Measurements from ENCODE around the gene TSFM.
A peak's percentile ranks its signal among the peaks of the same experiment; 100 is the strongest.

Gene TSFM

DNA sequence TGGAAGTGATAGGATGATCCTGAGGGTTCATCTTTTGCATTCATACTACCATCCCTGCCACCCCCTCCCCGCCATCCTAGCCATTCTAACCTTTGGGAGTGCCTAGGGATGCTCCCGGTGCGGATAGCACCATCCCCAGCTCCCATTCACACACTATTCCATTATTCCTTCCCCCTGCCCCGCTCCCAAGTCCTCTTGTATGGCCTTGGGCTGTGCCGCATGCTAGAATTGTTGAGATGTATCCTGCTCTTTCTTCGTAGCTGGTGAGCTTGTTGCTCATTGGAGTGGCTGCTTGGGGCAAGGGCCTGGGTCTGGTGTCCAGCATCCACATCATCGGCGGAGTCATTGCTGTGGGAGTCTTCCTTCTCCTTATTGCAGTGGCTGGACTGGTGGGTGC, 37.1 kb upstream of the TSFM start:
- DNase-seq (ENCODE audit: low read depth, low spot score) = no peak

DNA sequence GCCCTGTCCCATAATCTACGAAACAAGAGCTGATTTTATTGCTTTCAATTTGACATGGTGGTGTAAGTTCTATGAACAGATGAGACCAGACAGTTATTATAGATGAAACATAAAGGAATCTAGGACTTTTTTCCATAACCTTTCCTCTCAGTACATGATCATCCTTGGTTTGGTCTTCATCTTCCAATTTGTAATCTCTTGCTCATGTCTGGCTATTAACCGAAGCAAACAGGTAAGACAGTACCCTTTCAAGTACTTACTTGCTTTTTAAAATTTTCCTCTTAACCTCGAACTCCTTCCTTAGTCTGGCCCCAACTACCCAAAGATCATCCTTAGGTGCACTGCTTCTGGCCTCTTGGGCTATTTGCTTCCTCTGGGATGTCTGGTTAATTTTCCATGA, 36.6 kb upstream of the TSFM start:
- DNase-seq (ENCODE audit: low read depth, low spot score) = no peak

DNA sequence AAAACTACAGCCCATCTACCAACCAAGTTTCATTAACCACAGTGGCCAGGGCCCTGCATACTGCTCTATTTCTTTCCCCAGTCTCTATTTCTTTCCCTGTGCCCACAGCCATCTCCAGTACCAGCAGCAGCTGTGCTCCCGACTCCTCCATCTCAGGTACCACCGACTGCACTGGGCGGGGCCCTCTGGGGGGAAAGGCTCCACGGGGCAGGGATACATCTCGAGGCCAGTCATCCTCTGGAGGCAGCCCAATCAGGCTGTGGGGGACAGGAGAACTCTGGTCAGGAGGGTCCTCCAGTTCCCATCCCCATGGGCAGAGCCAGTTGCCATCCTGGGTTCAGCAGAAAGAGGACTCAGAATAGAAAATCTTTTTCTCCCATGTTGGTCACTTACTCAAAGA, 33.5 kb upstream of the TSFM start:
- DNase-seq (ENCODE audit: low read depth, low spot score) = no peak

DNA sequence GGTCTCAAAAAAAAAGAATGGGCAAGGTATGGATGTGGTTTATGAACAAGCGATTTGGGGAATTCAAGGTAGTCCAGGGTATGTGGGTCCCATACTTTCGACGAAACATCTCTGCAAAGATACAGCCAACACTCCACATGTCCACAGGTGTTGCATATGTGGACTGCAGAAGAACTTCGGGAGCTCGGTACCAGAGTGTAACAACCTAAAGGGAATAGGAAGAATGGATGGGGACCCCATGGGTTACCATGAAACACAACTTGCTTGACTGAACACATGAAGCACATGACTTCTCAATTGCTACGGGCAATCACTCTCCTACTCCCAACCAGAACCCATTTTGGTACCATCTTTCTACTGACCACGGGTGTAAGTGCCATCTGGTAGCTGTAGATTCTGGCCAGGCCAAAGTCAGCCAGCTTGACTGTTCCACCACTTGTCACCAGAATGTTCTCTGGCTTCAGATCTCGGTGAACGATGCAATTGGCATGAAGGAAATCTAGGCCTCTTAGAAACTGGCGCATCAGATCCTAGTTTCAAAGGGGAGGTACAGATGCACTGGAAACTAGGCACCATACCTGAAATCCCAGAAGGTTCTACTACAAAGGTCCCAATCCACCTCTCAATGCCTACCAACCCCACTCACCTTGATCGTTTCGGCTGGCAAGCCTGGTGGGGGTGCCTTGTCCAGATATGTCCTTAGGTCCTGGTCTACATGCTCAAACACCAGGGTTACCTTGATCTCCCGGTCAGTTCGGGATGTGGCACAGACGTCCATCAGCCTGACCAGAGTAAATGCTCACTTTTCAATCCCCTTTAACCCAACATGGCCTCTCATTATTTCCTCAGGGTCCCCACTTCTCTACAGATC, 31.8 kb upstream of the TSFM start:
- no peak for DNase-seq (ENCODE audit: low read depth, low spot score)

DNA sequence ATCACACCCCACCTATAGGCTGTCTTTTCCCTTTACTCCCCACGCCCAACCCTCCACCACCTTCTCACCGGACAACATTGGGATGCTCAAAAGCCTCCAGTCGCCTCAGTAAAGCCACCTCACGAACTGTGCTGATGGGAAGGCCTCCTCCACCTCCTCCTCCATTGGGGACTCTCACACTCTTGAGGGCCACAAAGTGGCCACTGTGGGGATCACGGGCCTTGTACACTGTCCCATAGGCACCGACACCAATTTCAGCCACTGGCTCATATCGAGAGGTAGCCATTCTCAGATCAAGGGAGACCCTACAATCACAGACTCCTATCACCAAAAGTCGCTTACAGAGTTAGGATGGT, 31.2 kb upstream of the TSFM start:
- no peak for DNase-seq (ENCODE audit: low read depth, low spot score)

DNA sequence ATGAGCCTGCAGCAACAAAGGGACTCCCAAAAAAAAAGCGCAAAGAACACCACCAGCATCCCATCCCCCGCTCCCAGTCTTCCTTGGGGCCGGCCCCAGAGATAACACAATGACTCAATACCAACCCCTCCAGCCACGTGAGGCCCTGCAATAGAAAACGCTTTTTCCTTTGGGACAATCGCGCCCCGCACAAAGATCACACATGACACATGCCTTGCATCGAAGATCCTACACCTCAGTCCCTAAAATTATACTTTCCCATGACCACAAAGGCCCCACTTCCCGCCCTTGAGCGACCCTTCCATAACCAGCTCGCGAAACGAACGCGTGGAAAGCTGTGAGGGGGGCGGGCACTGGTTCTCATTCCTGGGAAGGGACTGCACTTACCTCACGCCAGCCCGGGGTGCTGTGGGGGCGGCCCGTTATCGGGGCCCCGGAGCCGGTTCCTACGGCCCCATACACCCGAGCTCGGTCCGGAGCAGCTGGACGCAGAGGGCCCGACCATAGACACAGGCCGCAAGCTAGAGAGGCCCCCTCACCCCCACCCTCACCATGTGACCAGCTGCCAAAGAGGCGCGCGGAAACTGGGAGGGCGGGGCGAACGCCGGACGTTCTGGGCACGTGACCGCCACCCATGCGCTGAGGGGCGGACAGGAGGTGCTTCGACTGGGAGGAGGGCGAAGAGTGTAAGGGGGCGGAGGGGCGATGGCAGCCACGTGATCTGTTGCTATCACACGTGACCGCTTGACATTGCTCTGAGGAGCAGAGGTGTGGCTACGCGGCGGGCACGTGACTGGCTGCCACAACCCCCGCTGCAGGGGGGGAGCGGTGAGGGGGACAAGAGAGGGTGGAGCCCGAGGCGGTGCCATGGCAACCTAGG, 30.6 kb upstream of the TSFM start, which contains the start of gene CDK4:
Gene CDK4, minus strand, starts transcription at position 523 of the 880 bp plus-strand sequence. CDS start 593 bp downstream, outside the sequence.
- DNase-seq (ENCODE audit: low read depth, low spot score) = peak; percentile 99

DNA sequence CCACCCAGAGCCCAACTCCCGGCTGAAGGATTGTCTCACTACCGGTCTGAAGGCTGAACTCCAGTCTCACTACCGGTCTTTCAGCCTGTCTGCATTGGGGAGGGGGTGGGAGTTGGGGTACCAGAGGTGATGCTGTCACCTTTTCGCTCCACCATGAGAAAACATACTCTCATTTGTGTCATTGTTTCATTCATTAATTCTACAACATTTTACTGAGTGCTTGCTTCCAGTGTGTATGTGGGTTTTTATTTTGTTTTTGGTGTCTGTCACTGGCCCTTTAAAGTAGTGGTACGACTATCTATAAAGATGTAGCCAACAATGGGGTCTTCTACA, 30.0 kb upstream of the TSFM start:
- DNase-seq (ENCODE audit: low read depth, low spot score) = no peak

DNA sequence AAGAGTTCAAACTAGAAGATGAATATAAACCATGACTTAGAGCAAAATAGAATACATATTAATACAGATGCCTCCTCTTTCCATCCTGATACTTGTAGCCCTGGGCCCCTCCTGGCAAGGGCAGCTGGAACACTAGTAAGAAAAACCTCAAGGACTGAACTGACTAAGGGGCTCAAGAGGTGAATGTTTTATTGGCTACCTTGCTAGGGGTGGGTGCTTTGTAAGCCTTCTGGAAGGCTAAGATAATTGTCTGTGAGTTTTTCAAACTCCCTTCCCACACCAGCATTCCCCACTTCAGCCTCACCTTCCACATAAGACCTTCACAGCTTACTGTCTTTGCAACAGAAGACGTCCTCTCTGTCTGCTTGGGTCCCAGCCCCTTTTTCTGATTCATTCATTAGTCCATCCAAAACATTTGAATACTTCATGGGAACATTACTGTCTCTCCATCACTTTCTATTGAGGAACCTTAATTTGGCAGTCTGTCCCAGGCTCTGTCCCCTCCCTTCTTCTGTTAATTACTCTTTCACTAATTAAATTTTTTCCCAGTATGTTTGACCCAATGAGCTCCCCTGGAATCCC, 28.7 kb upstream of the TSFM start:
- DNase-seq (ENCODE audit: low read depth, low spot score) = no peak

DNA sequence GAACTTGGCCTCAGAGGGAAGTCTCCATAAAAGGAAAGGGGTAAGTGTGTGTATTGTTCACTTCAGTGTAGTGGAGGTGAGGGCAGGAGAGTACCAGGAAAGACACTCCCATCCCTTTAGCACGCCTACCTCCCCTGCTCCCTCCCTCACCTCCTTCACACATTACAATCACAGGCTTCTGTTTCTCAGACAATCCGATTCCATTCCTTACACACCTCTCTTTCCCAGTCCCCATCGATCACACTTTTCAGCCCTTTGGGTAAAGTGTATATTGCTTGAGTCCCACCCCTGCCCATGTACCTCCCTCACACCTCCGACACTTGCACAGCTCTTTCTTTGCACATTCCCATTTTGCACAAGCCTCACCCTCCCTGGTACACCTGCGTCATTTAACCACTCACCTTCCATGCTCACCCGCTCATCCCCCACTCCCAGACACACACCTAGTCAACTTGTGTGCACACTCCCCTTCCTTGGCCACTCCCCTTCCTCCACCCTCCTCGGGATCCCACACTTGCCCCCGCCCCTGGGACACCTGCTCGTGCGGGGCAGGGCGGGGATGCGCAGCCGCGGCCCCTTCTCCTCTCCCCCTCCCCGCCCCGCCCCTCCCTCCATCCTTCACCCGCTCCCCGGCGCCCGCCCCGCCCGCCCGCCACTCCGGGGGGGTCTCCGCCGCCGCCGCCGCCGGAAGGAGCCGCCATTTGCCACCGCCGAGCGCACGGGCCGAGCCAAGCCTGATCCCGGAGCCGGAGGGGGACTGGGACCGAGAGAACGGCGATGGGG, 28.0 kb upstream of the TSFM start, which contains the start of gene MARCHF9:
Gene MARCHF9, plus strand, starts transcription at position 693 of the 783 bp plus-strand sequence. CDS start 426 bp downstream, outside the sequence.
- DNase-seq (ENCODE audit: low read depth, low spot score) = no peak

DNA sequence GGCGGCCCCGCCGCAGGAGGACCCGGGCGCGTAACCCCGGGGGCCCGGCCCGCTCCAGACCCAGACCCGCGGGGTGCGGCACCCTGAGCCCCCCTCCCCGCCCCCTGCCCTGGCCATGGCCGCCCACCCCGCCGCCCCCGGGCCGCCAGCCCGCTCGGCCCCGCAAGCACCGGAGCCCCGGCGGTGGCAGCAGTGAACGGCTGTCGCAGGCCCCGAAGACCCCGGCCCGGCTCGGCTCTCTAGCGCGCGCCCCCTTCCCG, 27.5 kb upstream of the TSFM start:
- no peak for DNase-seq (ENCODE audit: low read depth, low spot score)

DNA sequence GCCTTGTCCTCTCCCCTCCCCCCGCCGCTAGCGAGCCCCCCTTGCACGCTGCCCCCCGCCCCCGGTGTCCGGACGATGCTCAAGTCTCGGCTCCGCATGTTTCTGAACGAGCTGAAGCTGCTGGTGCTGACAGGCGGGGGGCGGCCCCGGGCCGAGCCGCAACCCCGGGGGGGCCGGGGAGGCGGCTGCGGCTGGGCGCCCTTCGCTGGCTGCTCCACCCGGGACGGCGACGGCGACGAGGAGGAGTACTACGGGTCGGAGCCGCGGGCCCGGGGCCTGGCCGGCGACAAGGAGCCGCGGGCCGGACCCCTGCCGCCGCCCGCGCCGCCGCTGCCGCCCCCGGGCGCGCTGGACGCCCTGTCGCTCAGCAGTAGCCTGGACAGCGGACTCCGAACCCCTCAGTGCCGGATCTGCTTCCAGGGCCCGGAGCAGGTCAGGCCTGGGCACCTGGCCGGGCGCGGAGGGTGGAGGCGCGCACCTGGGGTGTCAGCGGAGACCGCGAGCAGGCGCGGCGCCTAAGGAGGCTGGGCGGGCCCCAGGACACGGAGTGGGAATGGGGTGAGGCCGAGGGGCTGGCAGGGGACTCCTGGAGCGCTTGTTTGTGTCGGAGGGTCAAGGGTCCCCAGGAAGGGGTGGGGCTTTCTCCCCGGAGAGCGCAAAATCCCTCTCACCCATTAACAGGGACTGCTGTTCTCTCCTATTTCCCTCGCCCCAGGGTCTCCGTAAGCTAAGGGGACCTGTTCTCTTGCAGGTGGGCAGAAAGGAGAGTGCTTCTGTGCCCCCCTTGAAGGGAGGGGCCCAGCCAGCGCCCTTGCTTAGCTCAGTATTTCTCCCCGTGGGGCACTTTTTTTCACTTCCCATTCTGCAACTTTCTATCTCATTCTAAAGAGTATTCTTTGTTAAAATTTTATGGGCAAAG, 26.9 kb upstream of the TSFM start:
- no peak for DNase-seq (ENCODE audit: low read depth, low spot score)

DNA sequence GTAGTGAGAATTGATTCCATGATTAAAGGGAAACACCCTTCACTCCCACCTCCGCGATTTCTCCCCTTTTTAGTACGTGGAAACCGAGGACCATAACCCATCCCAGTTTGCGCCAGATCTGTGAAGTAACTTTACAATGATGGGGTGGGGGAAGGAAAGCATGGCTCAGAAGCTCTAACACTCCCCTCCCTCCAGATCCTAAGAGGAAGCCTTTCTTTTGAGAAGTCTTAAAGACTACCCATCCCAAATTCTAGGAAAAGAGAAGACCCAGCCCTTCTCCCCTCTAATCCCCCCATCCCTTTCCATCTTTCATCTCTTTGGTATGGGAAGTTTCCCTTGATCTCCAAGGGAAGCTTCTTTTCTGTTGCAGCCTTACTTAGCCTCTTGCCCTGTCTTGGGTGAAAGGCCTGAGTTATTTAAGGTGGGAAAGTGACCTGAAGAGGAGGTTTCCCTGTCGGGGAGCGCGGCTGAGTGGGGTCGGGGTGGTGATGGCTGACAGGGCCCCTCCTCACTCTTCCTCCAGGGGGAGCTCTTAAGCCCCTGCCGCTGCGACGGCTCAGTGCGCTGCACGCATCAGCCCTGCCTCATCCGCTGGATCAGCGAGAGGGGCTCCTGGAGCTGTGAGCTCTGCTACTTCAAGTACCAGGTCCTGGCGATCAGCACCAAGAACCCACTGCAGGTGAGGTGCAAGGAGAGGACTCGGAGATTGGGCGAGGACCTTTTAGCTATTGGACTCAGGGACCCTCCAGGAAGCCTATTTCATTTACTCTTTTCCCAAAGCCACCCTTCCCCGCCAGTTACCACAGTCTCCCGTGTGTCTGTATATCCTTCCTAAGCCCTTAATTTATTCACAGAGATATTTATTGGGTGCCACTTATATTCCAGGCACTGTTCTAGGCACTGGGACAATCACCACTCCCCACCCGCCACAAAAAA, 25.9 kb upstream of the TSFM start:
- no peak for DNase-seq (ENCODE audit: low read depth, low spot score)

DNA sequence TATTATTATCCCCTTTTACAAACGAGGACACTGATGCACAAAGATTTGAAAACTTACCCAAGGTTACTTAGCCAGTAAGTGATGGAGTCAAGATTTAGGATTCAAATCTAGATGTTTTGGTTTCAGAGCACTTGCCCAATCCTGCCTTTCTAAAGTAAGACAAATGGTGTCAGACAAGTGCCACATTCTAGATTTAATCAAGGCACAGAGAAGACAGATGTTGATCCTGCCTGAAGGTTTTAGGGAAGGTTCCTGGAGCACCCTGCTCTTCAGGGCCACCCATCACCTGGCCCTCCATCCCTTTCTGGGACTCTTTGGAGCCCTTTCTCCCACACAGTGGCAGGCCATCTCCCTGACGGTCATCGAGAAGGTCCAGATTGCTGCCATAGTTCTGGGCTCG, 24.8 kb upstream of the TSFM start:
- no peak for DNase-seq (ENCODE audit: low read depth, low spot score)

DNA sequence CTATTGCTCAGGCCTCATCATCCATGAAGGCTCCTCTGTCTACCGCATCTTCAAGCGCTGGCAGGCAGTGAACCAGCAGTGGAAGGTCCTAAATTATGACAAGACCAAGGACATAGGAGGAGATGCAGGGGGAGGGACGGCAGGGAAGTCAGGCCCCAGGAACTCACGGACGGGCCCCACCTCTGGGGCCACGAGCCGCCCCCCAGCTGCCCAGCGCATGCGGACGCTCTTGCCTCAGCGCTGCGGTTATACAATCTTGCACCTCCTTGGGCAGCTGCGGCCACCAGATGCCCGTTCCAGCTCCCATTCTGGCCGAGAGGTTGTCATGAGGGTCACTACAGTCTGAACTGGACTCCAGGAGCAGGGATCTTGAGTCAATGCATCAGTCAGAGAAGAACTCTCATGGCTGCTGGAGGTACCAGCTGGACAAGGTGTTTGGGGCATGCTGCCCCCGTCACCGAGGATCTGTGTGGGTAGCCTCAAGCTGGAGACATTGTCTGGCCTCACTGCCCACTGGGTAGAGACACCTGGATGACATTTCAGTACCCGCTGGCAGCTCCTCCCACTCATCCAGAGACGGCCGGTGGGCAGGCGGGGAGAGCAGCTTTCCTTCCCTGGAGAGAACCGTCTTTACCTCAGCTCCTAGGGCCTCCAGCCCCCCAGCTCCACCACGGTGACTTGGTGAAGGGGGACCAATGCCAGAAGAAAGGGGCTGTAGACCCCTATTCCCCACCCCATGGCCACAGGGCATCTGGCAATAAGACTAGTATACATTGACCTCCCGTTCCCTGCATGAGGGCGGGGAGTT, 23.8 kb upstream of the TSFM start:
- no peak for DNase-seq (ENCODE audit: low read depth, low spot score)

DNA sequence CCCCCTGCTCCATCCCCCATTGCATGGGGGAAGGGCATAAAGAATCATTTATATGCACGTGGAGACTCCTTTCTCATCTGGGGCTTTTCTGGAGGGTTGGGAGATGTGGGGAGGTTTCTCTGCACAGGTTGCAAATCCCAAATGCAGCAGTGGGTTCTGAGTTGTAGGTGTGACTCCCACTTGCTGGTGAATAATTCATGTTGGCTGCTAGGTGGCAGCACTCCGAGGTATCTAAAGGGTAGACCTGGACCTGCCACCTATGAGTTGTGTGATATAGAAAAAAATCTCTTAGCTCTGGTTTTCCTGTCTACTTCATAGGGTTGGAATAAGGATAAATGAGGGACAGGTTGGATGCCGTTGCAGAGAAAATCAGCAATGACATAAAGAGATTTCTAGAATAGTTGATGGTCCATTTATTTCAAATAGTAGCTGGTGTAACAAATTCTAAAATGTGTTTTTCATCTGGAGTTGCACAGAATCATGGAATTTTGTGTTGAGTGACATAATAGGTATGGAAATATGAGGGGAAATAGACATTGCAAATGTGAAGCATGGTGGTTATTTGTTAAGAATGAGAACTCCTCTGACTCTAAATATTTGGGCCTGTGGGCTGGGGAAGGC, 23.1 kb upstream of the TSFM start:
- no peak for DNase-seq (ENCODE audit: low read depth, low spot score)

DNA sequence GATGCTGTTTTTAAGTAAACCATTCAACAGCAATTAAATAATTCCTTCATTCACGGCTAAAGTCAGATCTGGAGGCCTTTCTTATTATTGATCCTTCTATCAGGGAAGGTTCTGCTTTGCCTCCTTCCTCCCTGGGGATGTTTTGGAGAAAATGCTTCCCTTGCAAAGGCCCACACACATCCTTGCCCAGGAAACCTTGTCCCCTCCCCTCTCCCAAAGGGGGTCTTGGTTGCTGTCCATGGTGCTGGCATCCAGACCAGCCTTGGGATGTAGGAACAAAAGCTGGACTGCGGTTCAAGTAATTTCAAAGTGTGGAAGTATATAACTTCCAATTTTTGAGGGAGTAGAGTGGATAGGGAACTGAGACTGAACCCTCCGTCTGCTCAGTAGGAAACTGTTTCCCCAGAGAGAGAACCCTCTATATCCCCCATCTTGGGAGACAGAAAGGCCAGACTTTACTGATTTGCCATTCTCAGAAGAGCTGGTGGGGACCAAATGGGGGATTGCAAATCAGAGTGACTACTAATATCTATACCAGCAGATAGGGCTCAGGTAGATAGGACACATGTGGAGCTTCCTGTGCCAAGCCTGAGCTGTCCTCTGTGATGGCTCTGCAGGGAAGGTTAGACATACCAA, 22.1 kb upstream of the TSFM start:
- DNase-seq (ENCODE audit: low read depth, low spot score) = no peak

DNA sequence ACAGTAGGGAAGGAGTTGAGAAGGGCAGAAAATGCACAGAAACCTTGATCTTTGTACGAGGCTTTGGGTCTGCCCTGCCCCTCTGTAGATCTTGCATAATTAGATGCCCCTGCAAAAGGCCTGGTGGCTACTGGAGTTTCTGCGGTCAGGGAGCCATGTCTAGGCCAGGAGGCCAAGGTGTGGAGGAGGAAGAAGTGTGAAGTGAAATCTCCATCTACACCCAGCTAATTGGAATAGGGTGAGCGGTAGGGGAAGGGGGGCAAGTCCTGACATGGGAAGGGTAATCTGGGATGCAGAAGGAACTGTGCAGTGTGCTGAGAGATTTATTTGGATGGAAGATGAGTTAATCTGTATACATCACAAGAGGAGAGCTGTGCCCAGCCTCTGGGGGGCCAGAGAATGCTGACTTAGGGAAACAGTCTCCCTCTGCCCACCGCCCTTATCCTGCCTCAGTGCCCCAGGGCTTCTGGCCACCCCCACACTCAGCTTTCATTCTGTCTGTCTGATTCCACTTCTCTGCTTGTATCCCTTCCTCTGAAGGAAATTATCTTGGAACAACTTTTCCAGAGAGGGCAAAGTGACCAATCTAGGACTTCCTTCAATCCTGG, 21.1 kb upstream of the TSFM start:
- DNase-seq (ENCODE audit: low read depth, low spot score) = no peak

All from brain pericyte (primary cell).